Hepatocyte (in vitro differentiated cells): ENCODE results near the gene P4HB.

Source experiments
- CTCF ChIP-seq: fragments of 200-600 bp; sonication (generic); IDR thresholded peaks from 2 replicates; pipeline ENCODE4 v1.5.1; 2016; ENCODE audit warnings: antibody characterized with exemption, mild to moderate bottlenecking; ENCODE audit not compliant: poor library complexity
- EZH2 ChIP-seq: fragments of 200-600 bp; sonication (generic); IDR thresholded peaks from 2 replicates; pipeline ENCODE4 v1.6.1; 2016; ENCODE audit warnings: antibody characterized with exemption, mild to moderate bottlenecking, borderline replicate concordance

GRCh38 chr17:81845881-81846742, 14.2 kb downstream of the P4HB start:
- TF ChIP-seq CTCF (no peak), EZH2 (no peak)
